Hepatocyte (in vitro differentiated cells): Measurements from ENCODE around the gene DOCK4. TPM values are rescaled to one million over a fixed set of nuclear protein-coding genes. Genes with fewer than 3 reads are reported as not detected.

Experiments
- DNase-seq: peaks from one replicate; pipeline ENCODE4 v3.0.0-alpha.2; 2016; ENCODE audit warnings: low spot score
- H2AFZ ChIP-seq: fragments of 200-600 bp; sonication (generic); 2 replicates; pipeline ENCODE4 v1.6.0; 2016; ENCODE audit warnings: antibody characterized with exemption, mild to moderate bottlenecking
- H3K27ac ChIP-seq: fragments of 200-600 bp; sonication (generic); 2 replicates; pipeline ENCODE4 v1.5.1; 2016; ENCODE audit warnings: mild to moderate bottlenecking
- H3K27me3 ChIP-seq: fragments of 200-600 bp; sonication (generic); 2 replicates; pipeline ENCODE4 v1.6.1; 2016
- H3K36me3 ChIP-seq: fragments of 200-600 bp; sonication (generic); replicated peaks from 2 replicates; pipeline ENCODE4 v1.5.1; 2016; ENCODE audit warnings: low read depth; ENCODE audit not compliant: insufficient read depth
- H3K4me1 ChIP-seq: fragments of 200-600 bp; sonication (generic); 2 replicates; pipeline ENCODE4 v1.5.1; 2016; ENCODE audit warnings: mild to moderate bottlenecking, moderate library complexity; ENCODE audit not compliant: insufficient read depth
- H3K4me2 ChIP-seq: fragments of 200-600 bp; sonication (generic); 2 replicates; pipeline ENCODE4 v1.6.0; 2016
- H3K4me3 ChIP-seq: fragments of 200-600 bp; sonication (generic); 2 replicates; pipeline ENCODE4 v1.5.1; 2016; ENCODE audit warnings: mild to moderate bottlenecking
- H3K79me2 ChIP-seq: fragments of 200-600 bp; sonication (generic); 2 replicates; pipeline ENCODE4 v1.6.0; 2017; ENCODE audit warnings: mild to moderate bottlenecking
- H3K9me2 ChIP-seq: fragments of 200-600 bp; sonication (generic); replicated peaks from 2 replicates; pipeline ENCODE4 v1.6.0; 2017; ENCODE audit warnings: mild to moderate bottlenecking; ENCODE audit not compliant: insufficient read depth
- H3K9me3 ChIP-seq: fragments of 200-600 bp; sonication (generic); 2 replicates; pipeline ENCODE4 v1.5.1; 2016; ENCODE audit warnings: low read depth, mild to moderate bottlenecking
- H4K20me1 ChIP-seq: fragments of 200-600 bp; sonication (generic); 2 replicates; pipeline ENCODE4 v1.6.0; 2016; ENCODE audit warnings: mild to moderate bottlenecking; ENCODE audit not compliant: insufficient read depth, poor library complexity, severe bottlenecking
- EZH2 ChIP-seq: fragments of 200-600 bp; sonication (generic); IDR thresholded peaks from 2 replicates; pipeline ENCODE4 v1.6.1; 2016; ENCODE audit warnings: antibody characterized with exemption, mild to moderate bottlenecking, borderline replicate concordance
- EZH2phosphoT487 ChIP-seq: fragments of 200-600 bp; sonication (generic); IDR thresholded peaks from one replicate; pipeline ENCODE4 v1.6.1; 2018; ENCODE audit warnings: antibody characterized with exemption, mild to moderate bottlenecking, low read depth, moderate library complexity; ENCODE audit not compliant: unreplicated experiment, severe bottlenecking
- WGBS: methylation state at CpG from one replicate; pipeline ENCODE4 v1.1.6; 2016; ENCODE audit warnings: low lambda C conversion rate; ENCODE audit errors: missing lambda C conversion rate; 5-methylcytosine and 5-hydroxymethylcytosine counted together
- polyA plus RNA-seq: library from polyadenylated mRNA; unstranded; fragments of >200 nt; fragmentation: Nextera tagmentation; extraction: Ambion mirVana; gene quantifications from 2 replicates; pipeline ENCODE4 v1.2.1, GENCODE V29; 2016
- total RNA-seq: library from RNA; depleted of rRNA; stranded (reverse); fragments of >200 nt; gene quantifications from 2 replicates; pipeline ENCODE4 v1.2.3, GENCODE V29; 2014
- TF ChIP-seq, protein P1 (sequence below): fragments of 200-600 bp; sonication (generic); IDR thresholded peaks from 2 replicates; pipeline ENCODE4 v1.5.1; 2016; ENCODE audit warnings: antibody characterized with exemption, mild to moderate bottlenecking; ENCODE audit not compliant: poor library complexity

Gene DOCK4
- total and polyA plus RNA-seq, 2 experiments from 2014 or later = 4.4 to 22.9 TPM

DNA sequence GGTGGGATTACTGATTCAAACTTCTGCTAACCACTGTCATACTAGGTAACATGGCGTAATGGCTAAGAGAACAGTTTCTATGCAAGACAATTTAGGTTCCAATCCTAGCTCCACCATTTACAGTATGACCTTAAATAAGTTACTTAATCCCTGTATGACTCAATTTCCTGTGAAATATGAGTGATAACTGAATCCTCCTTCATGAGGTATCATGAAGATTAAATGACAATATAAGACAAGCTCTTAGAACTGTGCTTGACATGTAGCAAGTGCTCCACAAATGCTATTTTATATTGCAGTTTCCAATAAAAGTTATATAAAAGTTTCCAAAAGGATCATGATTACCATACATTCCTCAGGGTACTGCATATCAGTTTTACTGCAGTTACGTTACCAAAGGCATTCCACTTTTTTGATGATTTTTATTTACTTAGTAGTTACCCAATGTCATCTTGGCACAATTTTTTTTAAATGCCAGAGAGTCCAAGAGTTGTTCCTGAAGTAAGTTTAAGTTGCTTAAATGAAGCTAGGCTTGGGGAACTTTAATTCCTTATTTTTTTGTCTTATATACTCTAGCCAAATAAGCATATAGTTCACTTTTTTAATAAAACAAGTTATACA is 7.1 kb downstream of the DOCK4 start:
- H3K9me2 ChIP-seq = no peaks in the 10 kb centered on the region
- H2AFZ ChIP-seq = no peak overlapping the region
- no peak overlapping the region for H3K27ac ChIP-seq
- peaks cover 85% of the 10 kb centered on the region for H3K79me2 ChIP-seq
- no peak overlapping the region for H3K4me2 ChIP-seq
- H3K9me3 ChIP-seq = no peaks in the 10 kb centered on the region
- no peak for TF ChIP-seq EZH2phosphoT487
- TF ChIP-seq EZH2 = no peak
- TF ChIP-seq, protein P1, sequence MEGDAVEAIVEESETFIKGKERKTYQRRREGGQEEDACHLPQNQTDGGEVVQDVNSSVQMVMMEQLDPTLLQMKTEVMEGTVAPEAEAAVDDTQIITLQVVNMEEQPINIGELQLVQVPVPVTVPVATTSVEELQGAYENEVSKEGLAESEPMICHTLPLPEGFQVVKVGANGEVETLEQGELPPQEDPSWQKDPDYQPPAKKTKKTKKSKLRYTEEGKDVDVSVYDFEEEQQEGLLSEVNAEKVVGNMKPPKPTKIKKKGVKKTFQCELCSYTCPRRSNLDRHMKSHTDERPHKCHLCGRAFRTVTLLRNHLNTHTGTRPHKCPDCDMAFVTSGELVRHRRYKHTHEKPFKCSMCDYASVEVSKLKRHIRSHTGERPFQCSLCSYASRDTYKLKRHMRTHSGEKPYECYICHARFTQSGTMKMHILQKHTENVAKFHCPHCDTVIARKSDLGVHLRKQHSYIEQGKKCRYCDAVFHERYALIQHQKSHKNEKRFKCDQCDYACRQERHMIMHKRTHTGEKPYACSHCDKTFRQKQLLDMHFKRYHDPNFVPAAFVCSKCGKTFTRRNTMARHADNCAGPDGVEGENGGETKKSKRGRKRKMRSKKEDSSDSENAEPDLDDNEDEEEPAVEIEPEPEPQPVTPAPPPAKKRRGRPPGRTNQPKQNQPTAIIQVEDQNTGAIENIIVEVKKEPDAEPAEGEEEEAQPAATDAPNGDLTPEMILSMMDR = no peak
- WGBS = 84% methylated on average over 2 of the region's 2 CpGs
- no peaks in the 10 kb centered on the region for H4K20me1 ChIP-seq
- no peak overlapping the region for H3K4me3 ChIP-seq
- H3K36me3 ChIP-seq = no peaks in the 10 kb centered on the region
- no peaks in the 10 kb centered on the region for H3K27me3 ChIP-seq
- peaks cover 8% of the 10 kb centered on the region for H3K4me1 ChIP-seq
- DNase-seq = no peak

DNA sequence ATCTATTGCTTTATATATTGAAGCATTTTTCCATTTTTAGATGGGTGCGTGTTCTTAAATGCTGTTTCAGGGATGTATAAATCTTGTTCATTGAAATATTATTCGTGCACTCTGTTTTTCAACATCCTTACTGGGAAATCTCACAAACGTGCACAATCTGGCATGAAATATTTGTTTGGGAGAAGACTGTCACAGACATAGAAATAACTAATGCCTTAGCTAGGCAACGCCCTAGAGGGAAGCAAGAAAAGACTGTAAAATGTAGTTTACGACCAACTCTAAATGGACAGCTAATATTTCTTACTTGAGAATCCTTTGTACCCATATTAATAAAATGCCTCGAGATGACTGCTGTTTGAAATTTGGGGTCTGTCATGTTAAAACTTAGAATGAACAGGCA is 8.9 kb downstream of the DOCK4 start:
- no peak for DNase-seq
- no peaks in the 10 kb centered on the region for H3K36me3 ChIP-seq
- H3K4me3 ChIP-seq = no peak overlapping the region
- no peak overlapping the region for H3K27ac ChIP-seq
- no peaks in the 10 kb centered on the region for H3K9me2 ChIP-seq
- H3K4me1 ChIP-seq = no peaks in the 10 kb centered on the region
- H3K27me3 ChIP-seq = no peaks in the 10 kb centered on the region
- no peak overlapping the region for H3K4me2 ChIP-seq
- H3K79me2 ChIP-seq = peaks cover 67% of the 10 kb centered on the region
- WGBS = 57% methylated on average over 6 of the region's 6 CpGs
- H2AFZ ChIP-seq = no peak overlapping the region
- TF ChIP-seq, protein P1 = no peak
- TF ChIP-seq EZH2phosphoT487 (no peak), EZH2 (no peak)
- no peaks in the 10 kb centered on the region for H4K20me1 ChIP-seq
- H3K9me3 ChIP-seq = no peaks in the 10 kb centered on the region

DNA sequence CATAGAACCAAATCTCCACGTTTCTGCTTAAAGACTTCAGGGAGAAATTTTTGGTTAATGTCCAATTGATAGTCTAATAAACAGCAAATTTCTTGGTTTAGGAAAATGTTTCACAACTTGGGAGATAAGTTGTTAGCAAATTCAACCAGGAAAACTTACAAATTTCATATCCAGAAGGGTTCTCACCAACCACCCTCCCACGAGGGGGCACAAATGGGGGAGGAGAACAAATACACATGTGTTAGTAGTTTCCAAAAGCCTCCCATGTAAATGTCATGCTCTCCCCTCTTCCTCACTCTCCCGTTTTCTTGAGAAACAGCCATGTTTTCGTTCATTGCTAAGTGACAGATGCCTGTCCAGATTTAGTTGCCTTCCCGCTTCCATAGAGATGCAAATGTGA is 10.5 kb downstream of the DOCK4 start:
- no peaks in the 10 kb centered on the region for H3K9me3 ChIP-seq
- no peak overlapping the region for H3K4me2 ChIP-seq
- H4K20me1 ChIP-seq = no peaks in the 10 kb centered on the region
- WGBS = 96% methylated on average over 5 of the region's 5 CpGs
- DNase-seq = no peak
- H3K4me1 ChIP-seq = no peaks in the 10 kb centered on the region
- H3K9me2 ChIP-seq = no peaks in the 10 kb centered on the region
- peaks cover 61% of the 10 kb centered on the region for H3K79me2 ChIP-seq
- H2AFZ ChIP-seq = no peak overlapping the region
- no peak overlapping the region for H3K27ac ChIP-seq
- TF ChIP-seq EZH2 = no peak
- no peaks in the 10 kb centered on the region for H3K27me3 ChIP-seq
- H3K36me3 ChIP-seq = no peaks in the 10 kb centered on the region
- no peak overlapping the region for H3K4me3 ChIP-seq

DNA sequence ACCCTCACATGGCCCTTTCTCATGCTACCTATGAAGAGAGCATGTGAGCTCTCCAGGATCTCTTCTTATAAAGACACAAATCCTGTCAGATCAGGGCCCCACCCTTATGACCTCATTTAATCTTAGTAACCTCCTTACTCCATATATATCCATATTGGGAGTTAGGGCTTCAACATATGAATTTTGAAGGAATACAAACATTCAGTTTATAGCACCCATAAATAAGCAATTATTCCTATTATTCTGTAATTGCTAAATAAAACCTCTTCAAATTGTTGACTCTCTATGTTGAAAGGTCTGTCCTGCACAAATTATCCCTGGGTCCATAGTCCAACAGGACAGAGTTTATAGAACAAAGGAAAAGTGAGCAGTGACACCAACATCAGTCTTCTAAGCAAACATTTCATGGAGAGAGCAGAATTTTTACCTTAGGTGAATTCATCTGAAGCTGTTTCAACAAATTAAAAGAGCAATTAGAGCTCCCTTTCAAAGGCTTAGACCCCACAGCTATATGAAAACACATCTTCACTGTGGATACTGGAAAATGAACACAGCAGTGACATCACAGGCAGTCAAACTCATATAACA is 12.2 kb downstream of the DOCK4 start:
- H3K79me2 ChIP-seq = peaks cover 58% of the 10 kb centered on the region
- no peaks in the 10 kb centered on the region for H3K27me3 ChIP-seq
- H3K4me1 ChIP-seq = no peaks in the 10 kb centered on the region
- H3K27ac ChIP-seq = no peak overlapping the region
- no peak overlapping the region for H2AFZ ChIP-seq
- no peaks in the 10 kb centered on the region for H3K9me2 ChIP-seq
- no peaks in the 10 kb centered on the region for H3K36me3 ChIP-seq
- no peak for TF ChIP-seq EZH2phosphoT487
- no peak overlapping the region for H3K4me2 ChIP-seq
- no peak for DNase-seq
- H4K20me1 ChIP-seq = no peaks in the 10 kb centered on the region
- no peaks in the 10 kb centered on the region for H3K9me3 ChIP-seq
- no peak overlapping the region for H3K4me3 ChIP-seq
